ENCODE results near the gene DHTKD1. TPM values are rescaled to one million over a fixed set of nuclear protein-coding genes. Genes with fewer than 3 reads are reported as not detected.

Gene DHTKD1
- total and polyA plus RNA-seq, 11 donors = 11.4 to 44.3 (median 28.9) TPM

DNA sequence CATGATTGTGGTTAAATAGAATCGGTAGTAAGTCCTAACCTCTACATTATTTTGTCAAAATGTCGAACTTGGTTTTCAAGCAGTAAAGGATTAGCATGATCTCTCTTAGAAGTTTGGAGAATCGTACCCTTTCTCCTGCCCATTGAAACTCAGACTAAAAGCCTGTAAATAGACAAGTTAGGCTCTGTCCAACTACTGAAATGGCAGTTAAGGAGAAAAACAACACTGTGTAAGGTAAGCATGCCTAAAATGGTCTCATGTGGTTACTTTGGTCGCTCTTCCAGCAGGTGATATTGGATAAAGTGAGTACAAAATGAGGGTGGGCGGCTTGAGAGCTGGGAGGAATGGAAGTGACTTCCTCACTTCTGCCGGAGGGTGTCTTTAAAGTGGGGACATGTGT lies 85.8 kb downstream of the DHTKD1 start:
- Histone ChIP-seq H3K27me3 (no peaks in the 10 kb centered on the region), H3K27ac (no peak overlapping the region), H3K4me3 (no peak overlapping the region), H3K9me3 (no peaks in the 10 kb centered on the region), H3K36me3 (peaks cover 0 to 81% (median 55%) of the 10 kb centered on the region in 9 donors), H3K4me1 (no peaks in the 10 kb centered on the region)
- intact Hi-C loops (cut with DNase I) = no loop called here
- DNase-seq = no peak
- no peak for TF ChIP-seq POLR2A (IDR thresholded peaks at IDR 0.05)
- no peak for TF ChIP-seq CTCF (IDR thresholded peaks at IDR 0.05)
- no peak for ATAC-seq
- 93 to 95% (median 94%) methylated on average over 6 of the region's 6 CpGs for WGBS, 4 donors

- no peak overlapping the region for H3K4me3 ChIP-seq
- TF ChIP-seq POLR2A (IDR thresholded peaks at IDR 0.05) (no peak), CTCF (IDR thresholded peaks at IDR 0.05) (no peak)
- no peak overlapping the region for H3K27ac ChIP-seq
- no peaks in the 10 kb centered on the region for H3K27me3 ChIP-seq
- no peaks in the 10 kb centered on the region for H3K9me3 ChIP-seq
- intact Hi-C loops (cut with DNase I) = no loop called here
- H3K36me3 ChIP-seq = peaks cover 0 to 85% (median 64%) of the 10 kb centered on the region in 9 donors
- WGBS, 4 donors = 92 to 95% (median 93%) methylated on average over 14 of the region's 14 CpGs
- no peak for ATAC-seq
- DNase-seq = no peak
- H3K4me1 ChIP-seq = no peaks in the 10 kb centered on the region
Measured at GRCh38 chr10:12156367-12157123, 87.8 kb downstream of the DHTKD1 start.

- WGBS, 4 donors = 94% methylated on average over 3 of the region's 3 CpGs
- no peak for TF ChIP-seq CTCF (IDR thresholded peaks at IDR 0.05)
- no peak for TF ChIP-seq POLR2A (IDR thresholded peaks at IDR 0.05)
- ATAC-seq (no peak), DNase-seq (no peak)
- peaks cover 0 to 89% (median 74%) of the 10 kb centered on the region in 9 donors for H3K36me3 ChIP-seq
- H3K9me3 ChIP-seq = no peaks in the 10 kb centered on the region
- H3K27ac ChIP-seq = no peak overlapping the region
- no peak overlapping the region for H3K4me3 ChIP-seq
- H3K27me3 ChIP-seq = no peaks in the 10 kb centered on the region
- intact Hi-C loops (cut with DNase I) = no loop called here
- no peaks in the 10 kb centered on the region for H3K4me1 ChIP-seq
Measured at GRCh38 chr10:12158111-12158510, 89.4 kb downstream of the DHTKD1 start.

- 95 to 98% (median 96%) methylated on average over 5 of the region's 5 CpGs for WGBS, 4 donors
- intact Hi-C loops (cut with DNase I) = no loop called here
Measured at GRCh38 chr10:12160664-12161063, 91.9 kb downstream of the DHTKD1 start.

More at GRCh38 chr10:12160664-12161063, 91.9 kb downstream of the DHTKD1 start:
- no peaks in the 10 kb centered on the region for H3K9me3 ChIP-seq
- H3K4me3 ChIP-seq = no peak overlapping the region
- peaks cover 0 to under 1% (median 0%) of the 10 kb centered on the region in 12 donors for H3K4me1 ChIP-seq
- no peaks in the 10 kb centered on the region for H3K27me3 ChIP-seq
- ATAC-seq = no peak
- TF ChIP-seq CTCF (IDR thresholded peaks at IDR 0.05) (no peak), POLR2A (IDR thresholded peaks at IDR 0.05) (no peak)
- DNase-seq = no peak
- H3K27ac ChIP-seq = no peak overlapping the region
- peaks cover 0 to 94% (median 82%) of the 10 kb centered on the region in 9 donors for H3K36me3 ChIP-seq

Measured in heart left ventricle (tissue), 16 donors.